Measurements from ENCODE around the gene MYH14. TPM values are rescaled to one million over a fixed set of nuclear protein-coding genes. Genes with fewer than 3 reads are reported as not detected.
A peak's percentile ranks its signal among the peaks of the same experiment; 100 is the strongest.

Gene MYH14
- total and polyA plus RNA-seq, 2 of the 8 experiments (the other 6 are each of a cell fraction or from before 2014, with no cell fraction given), result 17.3 to 28.6 TPM

DNA sequence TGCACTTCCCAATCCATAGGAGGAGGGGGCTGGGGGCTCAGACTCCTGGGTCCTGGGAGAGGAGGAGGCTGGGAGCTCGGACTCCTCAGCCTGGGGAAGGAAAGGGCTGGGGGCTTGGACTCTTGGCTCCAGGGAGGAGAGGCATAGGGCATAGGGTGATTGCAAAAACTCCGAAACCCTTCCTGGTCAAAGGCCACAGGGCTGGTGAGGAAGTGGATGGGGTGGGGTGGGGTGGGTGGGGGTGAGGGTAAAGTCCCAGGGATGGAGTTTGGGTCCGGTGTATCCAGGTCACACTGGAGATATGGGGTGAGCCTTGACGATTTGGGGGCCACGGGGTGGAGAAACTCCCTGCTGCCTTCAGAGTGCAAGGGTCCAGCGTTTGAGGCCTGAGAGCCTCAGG, 2.8 kb downstream of the MYH14 start:
- H3K79me1 ChIP-seq (ENCODE audit: low read depth, low read length), result no peaks in the 10 kb centered on the region; the same call in none of the 2 replicates
- FAIRE-seq, result no peak
- H2AFZ ChIP-seq (ENCODE audit: low read length), result no peak overlapping the region
- peak overlapping the region; percentile 52 to 71 (median 65) for H3K4me3 ChIP-seq (ENCODE audit: extremely low read depth in 1 of 4, insufficient read depth in 2 of 4, low read depth in 3 of 4, low read length in 4 of 4)
- H3K23ac ChIP-seq (ENCODE audit: insufficient read length), result no peak overlapping the region
- H3K9ac ChIP-seq (replicated peaks in 1 of 4; ENCODE audit: extremely low read depth in 1 of 4, low read depth in 3 of 4, low read length in 3 of 4), result no peak overlapping the region
- peaks cover 0 to 10% (median 2%) of the 10 kb centered on the region in 4 experiments; a peak in 2 of 8 replicates for H3K36me3 ChIP-seq (ENCODE audit: control insufficient read depth in 2 of 4, insufficient read depth in 4 of 4, low read length in 3 of 4)
- no peak overlapping the region for H3K4ac ChIP-seq (replicated peaks; ENCODE audit: insufficient read length, low read depth, low read length)
- peaks cover 10% of the 10 kb centered on the region; the same call in 1 of the 2 replicates for H3K23me2 ChIP-seq (ENCODE audit: low read depth, low read length)
- no peak overlapping the region for H3K56ac ChIP-seq (replicated peaks; ENCODE audit: insufficient read length, low read depth, low read length)
- no peak overlapping the region for H4K91ac ChIP-seq (replicated peaks; ENCODE audit: insufficient read length, low read length)
- no peak overlapping the region for H4K5ac ChIP-seq (ENCODE audit: insufficient read length, low read depth, low read length)
- no peak overlapping the region for H3K18ac ChIP-seq (ENCODE audit: extremely low read depth, low read length)
- peak overlapping the region; percentile 75 to 78 for H3K4me2 ChIP-seq (ENCODE audit: insufficient read depth in 1 of 2, low read depth in 2 of 2, low read length in 2 of 2)
- H3K27me3 ChIP-seq (replicated peaks in 1 of 4; ENCODE audit: control insufficient read depth in 3 of 4, extremely low read depth in 1 of 4, insufficient read depth in 3 of 4, low read length in 3 of 4), result peaks cover 0 to 13% (median 7%) of the 10 kb centered on the region in 4 experiments; a peak in 6 of 7 replicates
- H4K20me1 ChIP-seq (replicated peaks in 1 of 2; ENCODE audit: control insufficient read depth in 1 of 2, insufficient read depth in 2 of 2, low read length in 2 of 2), result peaks cover 0 to 8% of the 10 kb centered on the region in 2 experiments
- DNase-seq (ENCODE audit: low read depth in 1 of 2, low spot score in 2 of 2), result no peak
- CTCF ChIA-PET (ENCODE audit: partially characterized antibody), result interaction anchor here (1.4 kb wide), 1 partner anchor 29 kb away, joined by 3 read pairs; no protein-coding TSS in a partner anchor
- 100% methylated on average over 2 of the region's 6 CpGs; no CpG with 5 or more reads in 1 of the 2 experiments for WGBS, 2 experiments (ENCODE audit: extremely low coverage in 1 of 2, insufficient coverage in 1 of 2, insufficient read length in 1 of 2, insufficient replicate concordance in 2 of 2, low coverage in 1 of 2, low lambda C conversion rate in 2 of 2, missing lambda C conversion rate in 1 of 2)
- H2AK5ac ChIP-seq (ENCODE audit: low read depth, low read length), result no peak overlapping the region
- H3K4me1 ChIP-seq (replicated peaks in 1 of 4; ENCODE audit: control insufficient read depth in 3 of 4, insufficient read depth in 4 of 4, low read length in 3 of 4), result peaks cover 0 to 5% (median 2%) of the 10 kb centered on the region in 4 experiments; a peak in 5 of 7 replicates
- H2BK15ac ChIP-seq (ENCODE audit: low read length), result no peak overlapping the region
- no peak overlapping the region for H3K27ac ChIP-seq (ENCODE audit: low read depth, low read length)
- no peak overlapping the region for H4K8ac ChIP-seq (ENCODE audit: extremely low read depth, insufficient read depth, low read length)
- no peak overlapping the region for H2BK12ac ChIP-seq (ENCODE audit: low read depth, low read length)
- no peak overlapping the region for H2BK5ac ChIP-seq (ENCODE audit: low read depth, low read length)
- H3K79me2 ChIP-seq (ENCODE audit: control insufficient read depth in 1 of 2, insufficient read depth in 2 of 2, low read length in 2 of 2), result no peaks in the 10 kb centered on the region
- H2BK120ac ChIP-seq (replicated peaks; ENCODE audit: low read depth, low read length), result no peak overlapping the region
- H2BK20ac ChIP-seq (ENCODE audit: low read length), result no peak overlapping the region
- POLR2A ChIA-PET (ENCODE audit: partially characterized antibody), result interaction anchor here (1.5 kb wide), 1 partner anchor 12 kb away, joined by 4 read pairs; no protein-coding TSS in a partner anchor
- H3K9me3 ChIP-seq (ENCODE audit: insufficient read depth in 2 of 2, low read depth in 1 of 2, low read length in 1 of 2), result no peaks in the 10 kb centered on the region; a peak in 1 of 4 replicates
- H3K14ac ChIP-seq (ENCODE audit: insufficient read length), result no peak overlapping the region
- TF ChIP-seq RNF2 (IDR thresholded peaks at IDR 0.05; ENCODE audit: borderline replicate concordance, low read depth, low read length, missing control alignments, poor library complexity, severe bottlenecking) (no peak), HDAC6 (IDR thresholded peaks at IDR 0.05; ENCODE audit: low read depth, low read length) (no peak), CHD2 (IDR thresholded peaks at IDR 0.05; ENCODE audit: low read length) (no peak)
